ENCODE results near the gene COG3. TPM values are rescaled to one million over a fixed set of nuclear protein-coding genes. Genes with fewer than 3 reads are reported as not detected.

Gene COG3
- total and polyA plus RNA-seq, 2 of the 13 experiments (the other 11 are each of a cell fraction or from before 2014, with no cell fraction given): 37.8 to 47.5 TPM

DNA sequence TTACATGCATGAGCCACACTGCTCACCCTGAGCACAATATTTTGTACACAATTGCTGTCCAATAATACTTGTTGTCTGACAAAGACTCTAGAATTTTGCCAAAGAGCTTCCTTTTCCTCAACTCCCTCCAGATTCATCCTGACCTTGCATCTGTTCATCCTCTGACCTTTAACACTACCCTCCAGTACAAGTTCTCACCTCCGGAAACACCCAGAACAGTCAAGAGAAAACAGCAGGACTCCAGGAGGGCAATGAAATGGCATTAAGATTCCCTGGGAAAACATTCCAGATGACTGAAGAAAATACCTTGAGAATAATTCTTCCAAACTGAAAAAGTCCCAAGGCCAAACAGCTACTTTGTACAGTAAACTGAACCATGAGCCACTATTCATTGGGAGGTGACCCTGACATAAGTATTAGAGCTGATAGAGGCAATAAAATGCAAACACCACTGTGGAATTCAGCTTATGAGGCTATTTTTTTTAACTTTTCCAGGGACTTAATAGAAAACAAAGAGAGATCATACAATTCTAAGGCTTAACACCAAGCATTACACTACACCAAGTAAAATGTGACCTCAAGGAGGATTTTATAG is 15.7 kb upstream of the COG3 start:
- ChIA-PET CTCF (ENCODE audit: low intra/inter-chr PET ratio, low total read pairs) (no interaction called here), POLR2A (interaction anchor here (1.0 to 1.6 kb wide), 6 partner anchors 14 to 35 kb away, joined by 3 to 8 read pairs (median 4); partner anchors contain the start of gene COG3)
- no peak overlapping the region for H2AFZ ChIP-seq (ENCODE audit: low read length)
- no peaks in the 10 kb centered on the region for H3K27me3 ChIP-seq (ENCODE audit: control insufficient read depth in 1 of 2, insufficient read depth in 2 of 2, low read length in 2 of 2)
- ATAC-seq (no peak), FAIRE-seq (no peak), DNase-seq (ENCODE audit: low spot score) (peak; percentile 61)
- H3K9me3 ChIP-seq (ENCODE audit: low read length): no peaks in the 10 kb centered on the region
- H3K9ac ChIP-seq (ENCODE audit: insufficient read depth, low read depth, low read length): peak overlapping the region; percentile 40
- peak overlapping the region; percentile 25; the same call in 1 of the 2 replicates for H3K4me2 ChIP-seq (ENCODE audit: low read depth, low read length)
- H3K4me3 ChIP-seq (replicated peaks in 1 of 3; ENCODE audit: insufficient read depth in 1 of 3, low read depth in 2 of 3, low read length in 3 of 3): no peak overlapping the region; a peak in 1 of 6 replicates
- intact Hi-C loops (cut with micrococcal nuclease; ENCODE audit: unreplicated experiment) (no loop called here), in situ Hi-C loops (cut with HindIII; ENCODE audit: extremely low pct_ligation_motif_present, low pct_unique_long_range_greater_than_20kb) (no loop called here)
- peaks cover 96% of the 10 kb centered on the region for H3K4me1 ChIP-seq (ENCODE audit: insufficient read depth, low read length)
- no peaks in the 10 kb centered on the region for H4K20me1 ChIP-seq (ENCODE audit: insufficient read depth, low read length)
- no TSS peak for BruUV-seq (replicated peaks)
- peak overlapping the region; percentile 95 for H3K27ac ChIP-seq (ENCODE audit: extremely low read length, insufficient read depth, low read length)
- WGBS (ENCODE audit: low lambda C conversion rate): 81% methylated on average over 1 of the region's 1 CpG
- no peaks in the 10 kb centered on the region for H3K79me2 ChIP-seq (ENCODE audit: insufficient read depth, low read length)
- no peaks in the 10 kb centered on the region for H3K36me3 ChIP-seq (replicated peaks in 1 of 2; ENCODE audit: control insufficient read depth in 1 of 2, insufficient read depth in 2 of 2, low read length in 2 of 2)
- TF ChIP-seq ARID5B (CRISPR knock-in tag; IDR thresholded peaks at IDR 0.05) (0 out of 2 replicates have a peak, but pooled peaks have one; percentile 16), ZFP91 (CRISPR knock-in tag; IDR thresholded peaks at IDR 0.05; ENCODE audit: borderline replicate concordance) (no peak), ZNF326 (CRISPR knock-in tag; IDR thresholded peaks at IDR 0.05; ENCODE audit: borderline replicate concordance) (no peak), ZNF781 (CRISPR knock-in tag; IDR thresholded peaks at IDR 0.05; ENCODE audit: borderline replicate concordance, not compliant biosample characterization) (no peak), IRF2 (CRISPR knock-in tag; IDR thresholded peaks at IDR 0.05) (0 out of 2 replicates have a peak, but pooled peaks have one; percentile 24), MXI1 (IDR thresholded peaks at IDR 0.05; ENCODE audit: borderline replicate concordance, low read depth, low read length) (no peak), MAFK (conservative IDR thresholded peaks at IDR 0.05 in 1 of 2, IDR thresholded peaks at IDR 0.05 in 1 of 2; ENCODE audit: low read length in 2 of 2) (peak in 1 of 2 experiments; percentile 43; a peak in 1 of 4 replicates), POLR2AphosphoS5 (IDR thresholded peaks at IDR 0.05; ENCODE audit: low read depth, low read length) (no peak), RNF2 (conservative IDR thresholded peaks at IDR 0.05; ENCODE audit: low read depth) (no peak), ZKSCAN5 (CRISPR knock-in tag; IDR thresholded peaks at IDR 0.05) (peak; percentile 88)
- TF ChIP-seq, protein P1, sequence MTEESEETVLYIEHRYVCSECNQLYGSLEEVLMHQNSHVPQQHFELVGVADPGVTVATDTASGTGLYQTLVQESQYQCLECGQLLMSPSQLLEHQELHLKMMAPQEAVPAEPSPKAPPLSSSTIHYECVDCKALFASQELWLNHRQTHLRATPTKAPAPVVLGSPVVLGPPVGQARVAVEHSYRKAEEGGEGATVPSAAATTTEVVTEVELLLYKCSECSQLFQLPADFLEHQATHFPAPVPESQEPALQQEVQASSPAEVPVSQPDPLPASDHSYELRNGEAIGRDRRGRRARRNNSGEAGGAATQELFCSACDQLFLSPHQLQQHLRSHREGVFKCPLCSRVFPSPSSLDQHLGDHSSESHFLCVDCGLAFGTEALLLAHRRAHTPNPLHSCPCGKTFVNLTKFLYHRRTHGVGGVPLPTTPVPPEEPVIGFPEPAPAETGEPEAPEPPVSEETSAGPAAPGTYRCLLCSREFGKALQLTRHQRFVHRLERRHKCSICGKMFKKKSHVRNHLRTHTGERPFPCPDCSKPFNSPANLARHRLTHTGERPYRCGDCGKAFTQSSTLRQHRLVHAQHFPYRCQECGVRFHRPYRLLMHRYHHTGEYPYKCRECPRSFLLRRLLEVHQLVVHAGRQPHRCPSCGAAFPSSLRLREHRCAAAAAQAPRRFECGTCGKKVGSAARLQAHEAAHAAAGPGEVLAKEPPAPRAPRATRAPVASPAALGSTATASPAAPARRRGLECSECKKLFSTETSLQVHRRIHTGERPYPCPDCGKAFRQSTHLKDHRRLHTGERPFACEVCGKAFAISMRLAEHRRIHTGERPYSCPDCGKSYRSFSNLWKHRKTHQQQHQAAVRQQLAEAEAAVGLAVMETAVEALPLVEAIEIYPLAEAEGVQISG (CRISPR knock-in tag; IDR thresholded peaks at IDR 0.05): no peak
- TF ChIP-seq, protein P2, sequence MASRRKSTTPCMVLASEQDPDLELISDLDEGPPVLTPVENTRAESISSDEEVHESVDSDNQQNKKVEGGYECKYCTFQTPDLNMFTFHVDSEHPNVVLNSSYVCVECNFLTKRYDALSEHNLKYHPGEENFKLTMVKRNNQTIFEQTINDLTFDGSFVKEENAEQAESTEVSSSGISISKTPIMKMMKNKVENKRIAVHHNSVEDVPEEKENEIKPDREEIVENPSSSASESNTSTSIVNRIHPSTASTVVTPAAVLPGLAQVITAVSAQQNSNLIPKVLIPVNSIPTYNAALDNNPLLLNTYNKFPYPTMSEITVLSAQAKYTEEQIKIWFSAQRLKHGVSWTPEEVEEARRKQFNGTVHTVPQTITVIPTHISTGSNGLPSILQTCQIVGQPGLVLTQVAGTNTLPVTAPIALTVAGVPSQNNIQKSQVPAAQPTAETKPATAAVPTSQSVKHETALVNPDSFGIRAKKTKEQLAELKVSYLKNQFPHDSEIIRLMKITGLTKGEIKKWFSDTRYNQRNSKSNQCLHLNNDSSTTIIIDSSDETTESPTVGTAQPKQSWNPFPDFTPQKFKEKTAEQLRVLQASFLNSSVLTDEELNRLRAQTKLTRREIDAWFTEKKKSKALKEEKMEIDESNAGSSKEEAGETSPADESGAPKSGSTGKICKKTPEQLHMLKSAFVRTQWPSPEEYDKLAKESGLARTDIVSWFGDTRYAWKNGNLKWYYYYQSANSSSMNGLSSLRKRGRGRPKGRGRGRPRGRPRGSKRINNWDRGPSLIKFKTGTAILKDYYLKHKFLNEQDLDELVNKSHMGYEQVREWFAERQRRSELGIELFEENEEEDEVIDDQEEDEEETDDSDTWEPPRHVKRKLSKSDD (CRISPR knock-in tag; IDR thresholded peaks at IDR 0.05; ENCODE audit: low read depth): no peak
